Cortex of kidney (tissue), 1 donor: Measurements from ENCODE around the gene HEMGN.
"Not testable (repeated sequence)": the region's sequence is repeated elsewhere in the genome, so short reads cannot be mapped to it uniquely, and the experiment has no call there.

Experiments used
- DNase-seq: peaks from one replicate; lab custom pipeline; 2025; lab: John Stamatoyannopoulos, UW

HEMGN gene

DNA sequence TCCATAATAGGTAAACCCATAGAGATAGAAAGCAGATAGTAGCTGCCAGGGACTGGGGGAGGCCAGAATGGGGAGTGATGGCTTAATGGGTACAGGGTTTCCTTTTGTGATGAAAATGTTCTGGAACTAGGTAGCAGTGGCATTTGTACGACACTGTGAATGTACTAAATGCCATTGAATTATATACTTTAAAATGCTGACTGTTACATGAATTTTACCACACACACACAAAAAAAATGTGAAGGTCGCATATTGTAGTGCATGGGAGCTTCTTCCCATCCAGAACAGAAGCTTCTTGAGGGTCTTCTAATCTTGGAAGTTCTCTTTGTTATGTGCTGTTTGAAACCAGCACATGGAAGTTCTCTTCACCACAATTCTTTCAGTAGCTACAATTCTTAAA lies 25.3 kb upstream of the HEMGN start:
- DNase-seq, result no peak

GRCh38 chr9:97962575-97962974 lies 24.6 kb upstream of the HEMGN start:
- no peak for DNase-seq

DNA sequence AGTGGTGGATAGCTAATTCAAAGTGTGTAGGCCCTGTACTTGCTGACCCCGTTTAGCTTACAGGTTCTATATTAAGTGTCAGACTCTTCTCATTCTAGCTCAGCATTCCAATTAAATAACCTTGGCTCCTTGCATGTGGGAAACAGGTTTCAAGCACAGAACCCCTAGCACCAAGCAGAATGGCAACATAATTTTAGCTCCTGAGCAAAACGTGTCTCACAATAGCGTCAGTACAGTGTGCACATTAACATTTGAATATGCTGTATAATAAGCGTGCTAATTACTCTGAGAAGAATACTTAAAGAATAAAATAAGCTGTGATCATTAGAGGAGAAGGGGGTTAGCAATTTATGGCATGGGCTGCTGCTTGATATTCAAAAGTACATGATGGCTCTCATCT lies 24.2 kb upstream of the HEMGN start:
- no peak for DNase-seq

- no peak for DNase-seq
These were observed 23.4 kb upstream of the HEMGN start for GRCh38 chr9:97961361-97961760.

DNA sequence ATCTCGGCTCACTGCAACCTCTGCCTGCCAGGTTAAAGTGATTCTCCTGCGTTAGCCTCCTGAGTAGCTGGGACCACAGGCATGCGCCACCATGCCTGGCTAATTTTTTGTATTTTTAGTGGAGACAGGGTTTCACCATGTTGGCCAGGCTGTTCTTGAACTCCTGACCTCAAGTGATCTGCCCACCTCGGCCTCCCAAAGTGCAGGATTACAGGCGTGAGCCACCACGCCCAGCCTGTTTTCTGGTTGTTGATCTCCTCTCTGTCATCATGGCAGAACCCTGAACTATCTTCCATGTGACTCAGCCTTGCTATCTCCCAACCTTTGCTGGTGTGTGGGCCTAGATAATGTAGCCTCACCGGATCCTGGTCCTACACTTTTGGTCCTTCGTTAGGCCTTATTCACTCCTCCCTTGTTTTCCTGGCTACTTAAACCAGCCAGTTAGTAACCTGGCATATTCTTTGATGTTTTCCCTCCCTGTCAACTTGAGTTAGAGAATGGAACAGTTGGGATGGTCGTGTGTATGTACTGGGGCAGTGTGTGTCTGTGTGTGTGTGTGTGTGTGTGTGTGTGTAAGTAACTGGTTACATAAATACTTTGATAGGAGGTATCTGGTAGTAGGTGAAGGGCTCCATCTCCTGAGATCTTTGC lies 22.8 kb upstream of the HEMGN start:
- DNase-seq, result not testable (repeated sequence)

DNA sequence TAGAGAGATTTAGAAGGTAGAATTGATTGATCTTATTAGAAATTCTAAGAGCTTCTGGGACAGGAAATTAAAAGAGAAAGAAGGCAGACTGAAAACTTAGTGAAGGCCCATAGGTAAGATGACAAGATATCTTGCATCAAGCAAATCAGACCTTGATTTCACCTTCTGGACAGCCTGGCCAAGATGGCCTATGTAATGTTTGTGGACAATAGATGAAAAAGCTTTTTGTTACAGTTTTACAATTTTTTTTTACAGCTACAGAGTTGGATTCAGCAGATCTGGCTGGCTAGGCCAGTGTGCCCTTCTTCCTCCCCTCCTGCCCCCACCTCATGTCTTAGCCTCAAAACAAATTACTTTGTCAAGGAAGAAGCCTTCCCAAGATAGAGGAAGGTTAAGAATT lies 21.6 kb upstream of the HEMGN start:
- DNase-seq, result no peak

- DNase-seq, result no peak
These were observed 21.0 kb upstream of the HEMGN start for GRCh38 chr9:97958812-97959511.

- DNase-seq, result no peak
These were observed 18.4 kb upstream of the HEMGN start for GRCh38 chr9:97956331-97956730.

DNA sequence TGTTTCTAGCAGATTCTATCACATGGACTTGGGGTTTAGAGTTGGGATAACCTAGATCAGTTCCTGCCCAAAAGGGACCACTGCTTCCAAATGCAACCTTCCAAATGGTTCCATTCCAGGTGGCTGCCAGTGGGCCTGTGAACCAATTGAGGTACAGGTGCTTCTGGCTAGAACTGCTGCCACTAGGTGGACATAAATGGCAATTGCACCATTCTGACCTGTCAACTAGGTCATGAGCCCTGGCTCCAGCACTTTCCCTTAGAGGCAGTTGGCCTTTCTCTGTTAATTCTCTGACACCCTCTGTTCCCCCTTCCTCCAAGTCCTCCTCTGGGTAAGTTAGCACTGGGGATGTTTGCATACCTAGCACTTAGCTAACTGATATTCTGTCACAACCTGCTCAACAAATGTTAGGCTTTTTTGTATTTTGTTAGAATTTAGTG lies 16.6 kb upstream of the HEMGN start:
- no peak for DNase-seq

DNA sequence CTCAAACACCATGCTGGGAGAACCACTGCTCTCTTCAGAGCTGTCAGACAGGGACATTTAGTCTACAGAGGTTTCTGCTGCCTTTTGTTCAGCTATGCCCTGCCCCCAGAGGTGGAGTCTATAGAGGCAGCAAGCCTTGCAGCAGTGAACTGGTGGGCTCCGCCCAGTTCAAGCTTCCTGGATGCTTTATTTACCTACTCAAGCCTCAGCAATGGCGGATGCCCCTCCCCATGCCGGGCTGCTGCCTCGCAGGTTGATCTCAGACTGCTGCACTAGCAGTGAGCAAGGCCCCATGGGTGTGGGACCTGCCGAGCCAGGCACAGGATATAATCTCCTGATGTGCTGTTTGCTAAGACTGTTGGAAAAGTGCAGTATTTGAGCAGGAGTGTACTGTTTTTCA lies 12.9 kb upstream of the HEMGN start:
- not testable (repeated sequence) for DNase-seq

GRCh38 chr9:97947094-97947493 lies 9.1 kb upstream of the HEMGN start:
- DNase-seq, result not testable (repeated sequence)

DNA sequence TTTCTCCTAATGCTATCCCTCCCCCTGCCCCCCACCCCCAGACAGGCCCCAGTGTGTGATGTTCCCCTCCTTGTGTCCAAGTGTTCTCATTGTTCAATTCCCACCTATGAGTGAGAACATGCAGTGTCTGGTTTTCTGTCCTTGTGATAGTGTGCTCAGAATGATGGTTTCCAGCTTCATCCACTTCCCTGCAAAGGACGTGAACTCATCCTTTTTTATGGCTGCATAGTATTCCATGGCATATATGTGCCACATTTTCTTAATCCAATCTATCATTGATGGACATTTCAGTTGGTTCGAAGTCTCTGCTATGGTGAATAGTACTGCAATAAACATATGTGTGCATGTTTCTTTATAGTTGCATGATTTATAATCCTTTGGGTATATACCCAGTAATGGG lies 7.5 kb upstream of the HEMGN start:
- not testable (repeated sequence) for DNase-seq

DNA sequence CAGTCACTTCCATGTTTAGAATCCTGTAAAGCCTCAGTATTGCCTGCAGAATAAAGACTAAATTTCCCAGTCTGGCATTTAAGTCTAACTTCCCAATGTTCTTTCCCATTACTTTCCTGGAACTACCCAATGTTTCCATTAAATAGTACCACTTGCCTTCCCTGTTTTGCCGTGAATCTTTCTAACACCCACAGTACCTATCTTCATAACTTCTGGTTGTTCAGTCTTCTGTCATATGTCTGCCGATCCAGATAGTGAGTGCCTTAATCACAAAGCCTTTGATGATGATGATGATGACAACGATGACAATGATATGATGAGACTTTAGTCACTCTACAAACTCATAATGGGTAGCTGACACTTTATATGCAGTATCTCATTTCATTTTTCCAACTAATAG lies 6.6 kb upstream of the HEMGN start:
- no peak for DNase-seq

- DNase-seq, result no peak
These were observed 5.4 kb upstream of the HEMGN start for GRCh38 chr9:97943308-97943855.

- no peak for DNase-seq
These were observed 3.4 kb upstream of the HEMGN start for GRCh38 chr9:97941323-97941722.

DNA sequence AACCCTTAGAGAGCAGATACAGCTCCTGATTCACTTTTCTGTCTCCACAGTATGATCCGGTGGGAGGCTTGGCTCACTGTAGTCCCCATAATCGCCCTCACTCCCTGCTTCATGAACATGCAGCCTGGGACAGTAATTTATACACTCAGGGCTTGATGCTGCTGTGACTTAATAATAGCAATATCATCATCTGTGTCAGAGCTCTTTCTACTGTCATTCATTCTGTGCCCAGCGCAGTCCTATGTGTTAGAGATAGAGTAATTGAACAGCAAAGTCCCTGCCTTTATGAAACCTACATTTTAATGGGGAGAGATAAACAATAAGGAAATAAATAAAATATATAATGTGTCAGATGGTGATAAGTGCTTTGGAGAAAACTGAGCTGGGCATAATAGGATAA lies 2.8 kb upstream of the HEMGN start:
- no peak for DNase-seq

DNA sequence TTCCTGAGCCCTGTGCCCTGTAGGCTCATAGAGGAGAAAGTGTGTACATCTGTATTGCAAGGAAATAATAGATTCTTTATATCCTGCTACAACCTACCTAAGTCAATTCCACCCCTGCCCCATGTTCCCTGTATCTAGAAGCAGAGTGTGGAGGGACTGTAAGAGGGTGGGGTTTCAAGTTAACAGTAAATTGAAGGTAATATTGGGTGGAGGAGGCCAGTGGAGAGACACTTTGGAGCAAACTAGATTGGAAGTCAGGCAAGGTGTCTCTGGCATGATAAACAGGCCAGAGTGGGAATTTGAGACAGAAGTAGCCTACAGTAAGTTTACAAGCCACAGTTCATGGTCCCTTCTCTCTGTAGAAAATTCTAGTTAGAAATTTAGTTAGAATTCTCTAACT lies 2.3 kb upstream of the HEMGN start:
- no peak for DNase-seq

- DNase-seq, result no peak
These were observed 974 bp downstream of the HEMGN start for GRCh38 chr9:97936998-97937397.

- no peak for DNase-seq
These were observed 2.7 kb downstream of the HEMGN start for GRCh38 chr9:97935276-97935675.

DNA sequence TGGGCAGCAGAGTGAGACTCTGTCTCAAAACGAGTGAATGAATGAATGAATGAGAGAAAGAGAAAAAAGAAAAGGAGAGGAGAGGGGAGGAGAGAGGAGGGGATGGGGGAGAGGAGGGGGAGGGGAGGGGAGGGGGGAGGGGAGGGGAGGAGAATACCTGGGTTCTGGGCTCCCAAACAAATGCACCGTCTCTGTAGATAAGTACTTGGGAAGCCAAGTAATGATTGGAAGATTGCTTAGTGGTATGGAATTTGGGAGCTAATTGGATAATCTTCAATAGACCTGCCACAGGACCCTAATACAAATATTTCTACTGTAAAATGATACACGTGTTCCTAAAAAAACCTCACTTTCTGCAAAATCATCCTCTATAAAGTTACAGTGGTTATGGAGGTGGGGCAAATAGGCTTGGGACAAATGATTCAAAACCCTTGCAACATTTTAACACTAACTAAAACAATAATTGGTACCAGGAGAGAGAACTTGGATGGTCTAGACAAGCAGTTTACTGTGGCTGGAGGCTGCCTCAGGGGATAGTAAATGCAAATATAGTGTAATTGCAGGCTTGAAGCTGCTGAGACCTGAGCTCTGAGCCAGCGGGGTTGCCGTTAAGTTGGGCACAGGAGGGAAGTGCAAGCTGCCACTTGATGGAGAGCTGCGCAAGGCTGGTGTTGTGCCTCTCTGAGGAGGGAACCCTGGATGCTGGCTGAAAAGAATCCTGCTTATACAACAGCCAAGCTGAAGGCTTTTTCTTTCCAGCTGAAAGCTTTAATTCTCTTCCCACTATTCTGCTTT lies 3.5 kb downstream of the HEMGN start:
- no peak for DNase-seq

GRCh38 chr9:97933297-97933998 lies 4.5 kb downstream of the HEMGN start:
- no peak for DNase-seq

- DNase-seq, result no peak
These were observed 7.0 kb downstream of the HEMGN start for GRCh38 chr9:97930972-97931371.
